WTC11 (cell line): ENCODE measurements around the gene IKBKE. TPM values are rescaled to one million over a fixed set of nuclear protein-coding genes. Genes with fewer than 3 reads are reported as not detected.
A peak's percentile ranks its signal among the peaks of the same experiment; 100 is the strongest.

ENCODE experiments used
- ATAC-seq: fragments of 200-7000 bp; cut with Tn5 transposase; 2 replicates; pipeline ENCODE4 v1.10.0; 2021; ENCODE audit warnings: mild to moderate bottlenecking, moderate library complexity
- CTCF ChIA-PET: fragments of 300-600 bp; sonication (Branson Sonifier 250); formaldehyde crosslinking; loops from one replicate; lab custom pipeline; 2021; ENCODE audit warnings: antibody characterized with exemption; lab: Charles Lee
- POLR2A ChIA-PET: fragments of 350-600 bp; sonication (Branson Sonifier 250); formaldehyde crosslinking; loops from one replicate; lab custom pipeline; 2021; ENCODE audit warnings: antibody characterized with exemption; lab: Charles Lee
- DNase-seq: peaks from one replicate; pipeline ENCODE4 v3.0.0; 2021; ENCODE audit warnings: low spot score
- H3K27ac Mint-ChIP-seq: 2 replicates; pipeline ENCODE4 v1.8.0; 2021; ENCODE audit warnings: mixed read lengths
- H3K27me3 Mint-ChIP-seq: 2 replicates; pipeline ENCODE4 v1.8.0; 2021; ENCODE audit warnings: low read depth, mild to moderate bottlenecking, moderate library complexity, mixed read lengths
- H3K36me3 Mint-ChIP-seq: 2 replicates; pipeline ENCODE4 v1.8.0; 2021; ENCODE audit warnings: mixed read lengths
- H3K4me1 Mint-ChIP-seq: 2 replicates; pipeline ENCODE4 v1.8.0; 2022; ENCODE audit warnings: mixed read lengths
- H3K4me3 Mint-ChIP-seq: 2 replicates; pipeline ENCODE4 v1.8.0; 2021; ENCODE audit warnings: mild to moderate bottlenecking, moderate library complexity, mixed read lengths
- H3K9me3 Mint-ChIP-seq: 2 replicates; pipeline ENCODE4 v1.8.0; 2021; ENCODE audit warnings: mixed read lengths
- CREM ChIP-seq: sonication (generic); formaldehyde crosslinking; IDR thresholded peaks from 2 replicates; pipeline ENCODE4 v1.8.1; 2022; ENCODE audit warnings: mild to moderate bottlenecking, missing genetic modification reagents, moderate library complexity
- ESRRA ChIP-seq: sonication (generic); formaldehyde crosslinking; IDR thresholded peaks from 2 replicates; pipeline ENCODE4 v1.8.1; 2022; ENCODE audit warnings: mild to moderate bottlenecking, missing genetic modification reagents, borderline replicate concordance
- HMGA2 ChIP-seq: fragments of 250-450 bp; sonication (Bioruptor Pico); IDR thresholded peaks from 2 replicates; pipeline ENCODE4 v1.4.0; 2021; ENCODE audit warnings: mild to moderate bottlenecking, moderate library complexity
- KAT7 ChIP-seq: sonication (generic); formaldehyde crosslinking; IDR thresholded peaks from 2 replicates; pipeline ENCODE4 v1.8.1; 2023; ENCODE audit warnings: missing genetic modification reagents, mild to moderate bottlenecking, borderline replicate concordance
- NFATC4 ChIP-seq: fragments of 250-450 bp; sonication (Bioruptor Pico); IDR thresholded peaks from 2 replicates; pipeline ENCODE4 v1.9.0; 2021; ENCODE audit warnings: mild to moderate bottlenecking
- NFYB ChIP-seq: sonication (generic); formaldehyde crosslinking; conservative IDR thresholded peaks from 2 replicates; pipeline ENCODE4 v1.8.0; 2022; ENCODE audit warnings: low read depth, missing genetic modification reagents
- NR1H2 ChIP-seq: sonication (generic); formaldehyde crosslinking; IDR thresholded peaks from 2 replicates; pipeline ENCODE4 v1.9.0; 2021; ENCODE audit warnings: mild to moderate bottlenecking, moderate library complexity, missing genetic modification reagents
- OVOL2 ChIP-seq: fragments of 250-450 bp; sonication (Bioruptor Pico); IDR thresholded peaks from 2 replicates; pipeline ENCODE4 v1.9.0; 2021; ENCODE audit warnings: mild to moderate bottlenecking, borderline replicate concordance
- RELA ChIP-seq: sonication (generic); formaldehyde crosslinking; IDR thresholded peaks from 2 replicates; pipeline ENCODE4 v1.8.1; 2022; ENCODE audit warnings: missing genetic modification reagents, mild to moderate bottlenecking, borderline replicate concordance
- SP1 ChIP-seq: sonication (generic); formaldehyde crosslinking; conservative IDR thresholded peaks from 2 replicates; pipeline ENCODE4 v1.8.1; 2022; ENCODE audit warnings: missing genetic modification reagents
- TEAD4 ChIP-seq: sonication (generic); formaldehyde crosslinking; IDR thresholded peaks from 2 replicates; pipeline ENCODE4 v1.8.0; 2022; ENCODE audit warnings: mild to moderate bottlenecking, missing genetic modification reagents
- TP53 ChIP-seq: sonication (generic); formaldehyde crosslinking; IDR thresholded peaks from 2 replicates; pipeline ENCODE4 v1.8.1; 2023; ENCODE audit warnings: mild to moderate bottlenecking, missing genetic modification reagents
- ZBTB21 ChIP-seq: sonication (generic); formaldehyde crosslinking; IDR thresholded peaks from 2 replicates; pipeline ENCODE4 v1.8.1; 2023; ENCODE audit warnings: mild to moderate bottlenecking, missing genetic modification reagents, borderline replicate concordance
- ZNF219 ChIP-seq: sonication (generic); formaldehyde crosslinking; IDR thresholded peaks from 2 replicates; pipeline ENCODE4 v1.8.0; 2023; ENCODE audit warnings: missing genetic modification reagents, mild to moderate bottlenecking, borderline replicate concordance
- ZNF232 ChIP-seq: sonication (generic); formaldehyde crosslinking; IDR thresholded peaks from 2 replicates; pipeline ENCODE4 v1.8.0; 2022; ENCODE audit warnings: mild to moderate bottlenecking, missing genetic modification reagents
- ZNF317 ChIP-seq: sonication (generic); formaldehyde crosslinking; IDR thresholded peaks from 2 replicates; pipeline ENCODE4 v1.8.1; 2023; ENCODE audit warnings: low read depth, mild to moderate bottlenecking, moderate library complexity, missing genetic modification reagents, borderline replicate concordance
- ZNF671 ChIP-seq: fragments of 250-450 bp; sonication (Bioruptor Pico); IDR thresholded peaks from 2 replicates; pipeline ENCODE4 v1.8.0; 2021; ENCODE audit warnings: mild to moderate bottlenecking
- total RNA-seq: library from RNA; stranded (reverse); gene quantifications from 3 replicates; pipeline ENCODE4 v1.2.3, GENCODE V29; 2021
- TF ChIP-seq, protein P1 (sequence below): fragments of 200-600 bp; IDR thresholded peaks from 2 replicates; pipeline ENCODE4 v1.8.0; 2022; ENCODE audit warnings: antibody characterized with exemption
- TF ChIP-seq, protein P2 (sequence below): sonication (generic); formaldehyde crosslinking; IDR thresholded peaks from 2 replicates; pipeline ENCODE4 v1.8.0; 2023; ENCODE audit warnings: mild to moderate bottlenecking, missing genetic modification reagents
- TF ChIP-seq, protein P3 (sequence below): sonication (generic); formaldehyde crosslinking; IDR thresholded peaks from 2 replicates; pipeline ENCODE4 v1.8.0; 2022; ENCODE audit warnings: mild to moderate bottlenecking, missing genetic modification reagents
- TF ChIP-seq, protein P4 (sequence below): sonication (generic); formaldehyde crosslinking; IDR thresholded peaks from 2 replicates; pipeline ENCODE4 v1.8.1; 2023; ENCODE audit warnings: mild to moderate bottlenecking, missing genetic modification reagents
- TF ChIP-seq, protein P5 (sequence below): sonication (generic); formaldehyde crosslinking; IDR thresholded peaks from 2 replicates; pipeline ENCODE4 v1.8.1; 2022; ENCODE audit warnings: low read depth, mild to moderate bottlenecking, moderate library complexity, missing genetic modification reagents, borderline replicate concordance

Gene IKBKE
- total RNA-seq, 1 experiment from 2014 or later: 8.1 TPM

DNA sequence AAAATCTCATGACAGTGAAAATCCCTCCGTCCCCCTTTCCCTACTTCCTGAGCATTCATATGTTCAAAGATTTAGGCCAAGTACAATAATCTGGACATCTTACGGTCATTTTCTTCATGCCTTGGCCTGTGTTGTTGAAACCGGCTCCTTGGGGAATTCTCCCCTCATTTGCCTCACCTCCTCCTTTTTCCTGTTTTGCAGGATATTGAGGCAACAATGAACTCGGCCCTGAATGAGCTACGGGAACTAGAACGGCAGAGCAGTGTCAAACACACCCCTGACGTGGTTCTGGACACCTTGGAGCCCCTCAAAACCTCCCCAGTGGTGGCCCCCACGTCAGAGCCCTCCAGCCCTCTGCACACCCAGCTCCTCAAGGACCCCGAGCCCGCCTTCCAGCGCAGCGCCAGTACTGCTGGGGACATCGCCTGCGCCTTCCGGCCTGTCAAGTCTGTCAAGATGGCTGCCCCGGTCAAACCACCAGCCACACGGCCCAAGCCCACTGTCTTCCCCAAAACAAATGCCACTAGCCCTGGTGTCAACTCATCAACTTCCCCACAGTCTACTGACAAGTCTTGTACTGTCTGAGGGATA lies 9.3 kb upstream of the IKBKE start:
- TF ChIP-seq RELA (CRISPR knock-in tag) (no peak), ZNF219 (CRISPR knock-in tag) (no peak), TP53 (CRISPR knock-in tag) (no peak), NR1H2 (CRISPR knock-in tag) (no peak), ESRRA (CRISPR knock-in tag) (no peak), ZNF671 (CRISPR knock-in tag) (no peak), KAT7 (CRISPR knock-in tag) (no peak), ZBTB21 (CRISPR knock-in tag) (no peak)
- ChIA-PET CTCF (interaction anchor here (0.6 to 2.2 kb wide), 4 partner anchors 9 to 18 kb away, joined by 3 to 14 read pairs (median 6); partner anchors contain the start of gene IKBKE), POLR2A (no interaction called here)
- no peak overlapping the region for H3K27ac Mint-ChIP-seq
- H3K4me3 Mint-ChIP-seq: no peak overlapping the region
- H3K27me3 Mint-ChIP-seq: no peaks in the 10 kb centered on the region
- H3K36me3 Mint-ChIP-seq: peaks cover 23% of the 10 kb centered on the region
- peaks cover 4% of the 10 kb centered on the region; the same call in 1 of the 2 replicates for H3K4me1 Mint-ChIP-seq
- DNase-seq (no peak), ATAC-seq (no peak)
- no peaks in the 10 kb centered on the region for H3K9me3 Mint-ChIP-seq

DNA sequence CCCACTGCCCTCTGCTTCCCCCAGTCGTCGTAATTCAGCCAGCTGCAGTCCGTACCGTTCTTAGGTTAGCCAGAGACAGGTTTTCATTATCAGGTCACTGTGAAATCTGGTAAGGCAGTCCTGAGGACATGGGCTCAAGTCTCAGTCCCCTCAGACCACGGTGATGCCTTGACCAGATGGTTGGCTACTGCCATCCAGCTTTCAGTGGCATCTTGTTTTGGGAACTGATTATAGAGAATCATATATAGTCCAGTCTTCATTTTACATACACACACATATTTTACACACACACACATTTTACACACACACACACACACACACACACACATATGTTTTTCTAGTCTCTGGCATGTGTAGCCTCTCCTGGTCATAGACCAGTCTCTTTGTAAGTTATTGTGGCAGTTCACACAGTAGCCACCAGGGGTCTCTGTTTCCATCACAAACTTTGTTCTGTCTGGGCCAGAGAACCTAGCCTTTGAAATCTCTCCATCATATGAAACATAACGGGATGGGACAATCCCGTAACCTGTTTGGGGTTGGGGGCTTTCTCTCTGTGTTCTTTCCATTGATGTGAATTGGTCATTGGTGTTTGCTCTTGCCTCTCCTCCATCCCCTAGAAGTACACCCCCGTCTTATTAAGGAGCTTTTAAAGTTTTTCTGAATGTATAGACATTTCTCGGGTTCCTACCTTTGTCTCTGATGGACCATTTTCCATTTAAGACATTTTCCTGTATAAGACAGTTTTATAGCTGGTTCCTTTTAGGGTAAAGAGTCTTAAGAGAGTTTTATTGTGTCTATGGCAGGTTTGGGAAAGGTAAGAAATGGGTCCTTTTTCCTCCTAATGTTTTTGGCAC lies 8.4 kb upstream of the IKBKE start:
- no peak overlapping the region for H3K4me3 Mint-ChIP-seq
- H3K27me3 Mint-ChIP-seq: peaks cover 3% of the 10 kb centered on the region
- H3K36me3 Mint-ChIP-seq: peaks cover 20% of the 10 kb centered on the region
- TF ChIP-seq NFYB (no peak), HMGA2 (CRISPR knock-in tag) (no peak), ZNF232 (no peak)
- TF ChIP-seq, protein P1, sequence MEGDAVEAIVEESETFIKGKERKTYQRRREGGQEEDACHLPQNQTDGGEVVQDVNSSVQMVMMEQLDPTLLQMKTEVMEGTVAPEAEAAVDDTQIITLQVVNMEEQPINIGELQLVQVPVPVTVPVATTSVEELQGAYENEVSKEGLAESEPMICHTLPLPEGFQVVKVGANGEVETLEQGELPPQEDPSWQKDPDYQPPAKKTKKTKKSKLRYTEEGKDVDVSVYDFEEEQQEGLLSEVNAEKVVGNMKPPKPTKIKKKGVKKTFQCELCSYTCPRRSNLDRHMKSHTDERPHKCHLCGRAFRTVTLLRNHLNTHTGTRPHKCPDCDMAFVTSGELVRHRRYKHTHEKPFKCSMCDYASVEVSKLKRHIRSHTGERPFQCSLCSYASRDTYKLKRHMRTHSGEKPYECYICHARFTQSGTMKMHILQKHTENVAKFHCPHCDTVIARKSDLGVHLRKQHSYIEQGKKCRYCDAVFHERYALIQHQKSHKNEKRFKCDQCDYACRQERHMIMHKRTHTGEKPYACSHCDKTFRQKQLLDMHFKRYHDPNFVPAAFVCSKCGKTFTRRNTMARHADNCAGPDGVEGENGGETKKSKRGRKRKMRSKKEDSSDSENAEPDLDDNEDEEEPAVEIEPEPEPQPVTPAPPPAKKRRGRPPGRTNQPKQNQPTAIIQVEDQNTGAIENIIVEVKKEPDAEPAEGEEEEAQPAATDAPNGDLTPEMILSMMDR: peak; percentile 68
- TF ChIP-seq, protein P2, sequence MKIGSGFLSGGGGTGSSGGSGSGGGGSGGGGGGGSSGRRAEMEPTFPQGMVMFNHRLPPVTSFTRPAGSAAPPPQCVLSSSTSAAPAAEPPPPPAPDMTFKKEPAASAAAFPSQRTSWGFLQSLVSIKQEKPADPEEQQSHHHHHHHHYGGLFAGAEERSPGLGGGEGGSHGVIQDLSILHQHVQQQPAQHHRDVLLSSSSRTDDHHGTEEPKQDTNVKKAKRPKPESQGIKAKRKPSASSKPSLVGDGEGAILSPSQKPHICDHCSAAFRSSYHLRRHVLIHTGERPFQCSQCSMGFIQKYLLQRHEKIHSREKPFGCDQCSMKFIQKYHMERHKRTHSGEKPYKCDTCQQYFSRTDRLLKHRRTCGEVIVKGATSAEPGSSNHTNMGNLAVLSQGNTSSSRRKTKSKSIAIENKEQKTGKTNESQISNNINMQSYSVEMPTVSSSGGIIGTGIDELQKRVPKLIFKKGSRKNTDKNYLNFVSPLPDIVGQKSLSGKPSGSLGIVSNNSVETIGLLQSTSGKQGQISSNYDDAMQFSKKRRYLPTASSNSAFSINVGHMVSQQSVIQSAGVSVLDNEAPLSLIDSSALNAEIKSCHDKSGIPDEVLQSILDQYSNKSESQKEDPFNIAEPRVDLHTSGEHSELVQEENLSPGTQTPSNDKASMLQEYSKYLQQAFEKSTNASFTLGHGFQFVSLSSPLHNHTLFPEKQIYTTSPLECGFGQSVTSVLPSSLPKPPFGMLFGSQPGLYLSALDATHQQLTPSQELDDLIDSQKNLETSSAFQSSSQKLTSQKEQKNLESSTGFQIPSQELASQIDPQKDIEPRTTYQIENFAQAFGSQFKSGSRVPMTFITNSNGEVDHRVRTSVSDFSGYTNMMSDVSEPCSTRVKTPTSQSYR (CRISPR knock-in tag): no peak
- TF ChIP-seq, all 79 proteins: peak for 1
- DNase-seq (peak; percentile 78), ATAC-seq (peak; percentile 80)
- ChIA-PET CTCF (interaction anchor here (0.6 to 2.2 kb wide), 4 partner anchors 8 to 17 kb away, joined by 3 to 14 read pairs (median 6); partner anchors contain the start of gene IKBKE), POLR2A (no interaction called here)
- Mint-ChIP-seq H3K4me1 (peaks cover 3% of the 10 kb centered on the region), H3K9me3 (no peaks in the 10 kb centered on the region), H3K27ac (no peak overlapping the region; the same call in 1 of the 2 replicates)

DNA sequence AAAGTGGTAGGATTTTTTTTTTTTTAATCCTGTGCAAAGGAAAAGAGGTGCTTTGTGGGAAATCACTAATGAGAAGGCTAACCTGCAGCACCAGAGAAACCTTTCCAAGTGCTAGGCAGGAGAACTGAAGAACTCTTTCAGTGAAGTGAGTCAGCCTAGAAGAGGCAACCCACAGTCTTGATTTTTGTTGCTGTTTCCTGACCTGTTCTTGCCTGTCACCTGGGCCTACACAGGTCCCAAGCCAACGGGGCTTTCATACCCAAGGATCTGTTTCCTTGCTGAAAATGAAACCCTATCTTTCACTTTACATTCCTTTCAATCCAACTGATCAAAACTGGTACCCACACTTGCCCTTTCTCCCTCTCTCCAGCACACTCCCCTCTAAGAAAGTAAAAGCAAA lies 7.1 kb upstream of the IKBKE start:
- ChIA-PET CTCF (interaction anchor here (1.2 kb wide), 1 partner anchor 27 kb away, joined by 4 read pairs; no protein-coding TSS in a partner anchor), POLR2A (no interaction called here)
- H3K27ac Mint-ChIP-seq: no peak overlapping the region
- H3K9me3 Mint-ChIP-seq: no peaks in the 10 kb centered on the region
- H3K27me3 Mint-ChIP-seq: peaks cover 11% of the 10 kb centered on the region
- peaks cover 20% of the 10 kb centered on the region for H3K36me3 Mint-ChIP-seq
- peaks cover 11% of the 10 kb centered on the region for H3K4me1 Mint-ChIP-seq
- DNase-seq: no peak
- no peak for ATAC-seq
- no peak overlapping the region for H3K4me3 Mint-ChIP-seq
- TF ChIP-seq, protein P3, sequence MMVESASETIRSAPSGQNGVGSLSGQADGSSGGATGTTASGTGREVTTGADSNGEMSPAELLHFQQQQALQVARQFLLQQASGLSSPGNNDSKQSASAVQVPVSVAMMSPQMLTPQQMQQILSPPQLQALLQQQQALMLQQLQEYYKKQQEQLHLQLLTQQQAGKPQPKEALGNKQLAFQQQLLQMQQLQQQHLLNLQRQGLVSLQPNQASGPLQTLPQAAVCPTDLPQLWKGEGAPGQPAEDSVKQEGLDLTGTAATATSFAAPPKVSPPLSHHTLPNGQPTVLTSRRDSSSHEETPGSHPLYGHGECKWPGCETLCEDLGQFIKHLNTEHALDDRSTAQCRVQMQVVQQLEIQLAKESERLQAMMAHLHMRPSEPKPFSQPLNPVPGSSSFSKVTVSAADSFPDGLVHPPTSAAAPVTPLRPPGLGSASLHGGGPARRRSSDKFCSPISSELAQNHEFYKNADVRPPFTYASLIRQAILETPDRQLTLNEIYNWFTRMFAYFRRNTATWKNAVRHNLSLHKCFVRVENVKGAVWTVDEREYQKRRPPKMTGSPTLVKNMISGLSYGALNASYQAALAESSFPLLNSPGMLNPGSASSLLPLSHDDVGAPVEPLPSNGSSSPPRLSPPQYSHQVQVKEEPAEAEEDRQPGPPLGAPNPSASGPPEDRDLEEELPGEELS (CRISPR knock-in tag): no peak
- TF ChIP-seq NR1H2 (CRISPR knock-in tag) (no peak), NFATC4 (CRISPR knock-in tag) (no peak), CREM (CRISPR knock-in tag) (no peak), ZNF317 (CRISPR knock-in tag) (no peak), TEAD4 (CRISPR knock-in tag) (no peak), SP1 (CRISPR knock-in tag) (no peak), OVOL2 (CRISPR knock-in tag) (no peak)
- TF ChIP-seq, protein P4, sequence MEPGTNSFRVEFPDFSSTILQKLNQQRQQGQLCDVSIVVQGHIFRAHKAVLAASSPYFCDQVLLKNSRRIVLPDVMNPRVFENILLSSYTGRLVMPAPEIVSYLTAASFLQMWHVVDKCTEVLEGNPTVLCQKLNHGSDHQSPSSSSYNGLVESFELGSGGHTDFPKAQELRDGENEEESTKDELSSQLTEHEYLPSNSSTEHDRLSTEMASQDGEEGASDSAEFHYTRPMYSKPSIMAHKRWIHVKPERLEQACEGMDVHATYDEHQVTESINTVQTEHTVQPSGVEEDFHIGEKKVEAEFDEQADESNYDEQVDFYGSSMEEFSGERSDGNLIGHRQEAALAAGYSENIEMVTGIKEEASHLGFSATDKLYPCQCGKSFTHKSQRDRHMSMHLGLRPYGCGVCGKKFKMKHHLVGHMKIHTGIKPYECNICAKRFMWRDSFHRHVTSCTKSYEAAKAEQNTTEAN (CRISPR knock-in tag): no peak
- TF ChIP-seq, protein P5, sequence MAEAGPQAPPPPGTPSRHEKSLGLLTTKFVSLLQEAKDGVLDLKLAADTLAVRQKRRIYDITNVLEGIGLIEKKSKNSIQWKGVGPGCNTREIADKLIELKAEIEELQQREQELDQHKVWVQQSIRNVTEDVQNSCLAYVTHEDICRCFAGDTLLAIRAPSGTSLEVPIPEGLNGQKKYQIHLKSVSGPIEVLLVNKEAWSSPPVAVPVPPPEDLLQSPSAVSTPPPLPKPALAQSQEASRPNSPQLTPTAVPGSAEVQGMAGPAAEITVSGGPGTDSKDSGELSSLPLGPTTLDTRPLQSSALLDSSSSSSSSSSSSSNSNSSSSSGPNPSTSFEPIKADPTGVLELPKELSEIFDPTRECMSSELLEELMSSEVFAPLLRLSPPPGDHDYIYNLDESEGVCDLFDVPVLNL: no peak
